ENCODE results near the gene TRAF3IP1. TPM values are rescaled to one million over a fixed set of nuclear protein-coding genes. Genes with fewer than 3 reads are reported as not detected.

The TRAF3IP1 gene
- polyA plus RNA-seq, 4 donors = 17.1 to 20.6 (median 20.1) TPM

DNA sequence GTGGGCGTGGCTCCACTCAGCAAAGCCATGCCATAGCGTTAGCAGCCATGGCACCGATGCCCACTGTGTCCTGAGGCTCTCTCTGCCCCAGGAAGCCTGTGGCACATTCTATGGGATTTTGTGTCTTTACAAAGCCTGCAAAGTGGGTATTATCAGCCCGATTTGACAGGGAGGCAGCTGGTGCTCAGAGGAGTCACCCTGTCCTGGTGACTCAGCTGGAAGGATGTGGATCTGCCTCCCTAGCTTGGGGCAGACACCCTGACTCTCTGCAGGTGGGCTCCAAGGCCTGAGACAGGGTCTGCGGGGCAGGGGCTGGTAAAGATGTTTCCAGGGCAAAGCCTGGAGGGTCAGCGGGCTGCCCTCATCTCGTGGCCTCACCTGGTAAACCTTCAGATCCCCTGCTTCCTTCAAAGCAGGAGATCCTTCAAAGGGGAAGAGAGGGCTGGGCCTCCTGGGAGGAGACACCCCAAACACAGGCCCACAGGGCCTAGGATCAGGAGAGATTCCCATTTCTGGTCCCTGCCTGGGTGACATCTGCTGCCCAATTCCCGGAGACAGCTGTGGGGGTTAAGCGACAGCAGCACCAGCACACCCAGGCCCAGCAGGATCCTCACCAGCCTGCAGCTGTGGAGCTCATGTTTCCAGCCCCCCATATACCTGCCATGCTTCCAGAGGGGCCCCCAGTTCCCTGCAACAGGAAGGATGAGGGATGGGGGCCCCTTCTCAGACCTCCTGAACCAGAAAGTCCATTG lies 103.4 kb downstream of the TRAF3IP1 start:
- DNase-seq (ENCODE audit: low read depth in 4 of 4, low spot score in 3 of 4) = no peak

DNA sequence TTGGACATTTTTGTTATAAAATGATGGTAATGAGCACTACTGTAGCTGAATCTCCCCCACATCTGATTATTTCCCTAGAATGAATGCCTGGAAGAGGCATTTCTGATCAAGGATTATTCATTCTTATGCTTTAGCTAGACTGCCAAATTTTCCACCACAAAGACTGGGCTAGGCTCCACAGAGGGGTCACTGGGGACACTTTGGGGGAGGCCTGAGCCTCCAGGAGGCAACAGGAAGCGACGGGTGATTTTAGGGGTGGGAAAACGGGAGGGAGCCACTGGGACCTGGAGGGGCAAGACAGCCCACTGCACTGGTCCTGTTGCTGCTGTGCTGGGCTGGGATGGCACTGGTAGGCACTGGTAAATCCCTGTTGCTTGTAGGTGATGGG lies 104.0 kb downstream of the TRAF3IP1 start:
- DNase-seq (ENCODE audit: low read depth in 4 of 4, low spot score in 3 of 4) = no peak

DNA sequence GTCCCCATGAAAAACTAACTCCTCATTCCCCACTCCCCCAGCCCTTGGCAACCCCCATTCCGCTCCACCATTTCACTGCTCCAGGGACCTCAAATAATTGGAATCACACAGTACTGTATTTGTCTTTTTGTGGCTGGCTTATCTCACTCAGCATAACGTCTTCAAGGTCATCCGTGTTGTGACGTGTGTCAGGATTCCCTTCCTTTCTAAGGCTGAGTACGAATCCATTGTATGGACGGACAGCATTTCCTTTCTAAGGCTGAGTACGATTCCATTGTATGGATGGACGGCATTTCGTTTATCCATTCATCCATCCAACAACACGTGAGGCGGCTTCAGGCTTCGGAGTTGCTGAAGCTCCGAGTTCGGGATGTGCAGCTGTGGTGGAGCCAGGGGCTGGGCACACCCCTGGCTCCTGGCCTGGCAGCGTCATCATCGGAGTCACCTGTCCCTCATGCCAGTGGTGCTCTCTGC lies 105.2 kb downstream of the TRAF3IP1 start:
- DNase-seq (ENCODE audit: low read depth in 4 of 4, low spot score in 3 of 4) = no peak

DNA sequence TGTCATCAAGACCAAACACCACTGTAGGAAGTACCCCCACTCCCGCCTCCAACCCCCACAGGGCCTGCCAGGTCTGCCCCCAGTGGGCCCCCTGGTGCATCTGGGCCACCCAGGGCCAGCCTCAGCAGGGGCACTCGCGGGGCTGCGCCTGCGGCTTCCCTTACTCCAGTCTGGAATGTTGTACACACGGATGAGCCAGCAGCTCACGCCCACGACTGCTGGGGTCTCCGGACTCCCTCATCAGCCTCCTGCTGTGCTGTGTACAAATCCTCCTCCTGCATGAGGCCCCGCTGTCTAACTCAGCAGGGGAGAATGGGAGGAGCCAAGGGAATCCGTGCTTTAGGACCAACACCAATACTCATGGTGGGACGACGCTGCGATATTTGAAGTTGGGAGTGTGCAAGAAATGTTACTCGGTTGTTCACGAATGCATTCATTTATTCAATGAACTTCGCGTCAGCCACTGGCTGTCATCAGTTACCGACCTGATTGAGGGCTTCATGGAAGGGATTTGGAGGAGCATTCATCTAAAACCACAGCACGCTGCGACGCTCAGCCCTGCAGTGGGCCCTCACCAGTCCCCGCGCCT lies 105.8 kb downstream of the TRAF3IP1 start:
- no peak for DNase-seq (ENCODE audit: low read depth in 4 of 4, low spot score in 3 of 4)

DNA sequence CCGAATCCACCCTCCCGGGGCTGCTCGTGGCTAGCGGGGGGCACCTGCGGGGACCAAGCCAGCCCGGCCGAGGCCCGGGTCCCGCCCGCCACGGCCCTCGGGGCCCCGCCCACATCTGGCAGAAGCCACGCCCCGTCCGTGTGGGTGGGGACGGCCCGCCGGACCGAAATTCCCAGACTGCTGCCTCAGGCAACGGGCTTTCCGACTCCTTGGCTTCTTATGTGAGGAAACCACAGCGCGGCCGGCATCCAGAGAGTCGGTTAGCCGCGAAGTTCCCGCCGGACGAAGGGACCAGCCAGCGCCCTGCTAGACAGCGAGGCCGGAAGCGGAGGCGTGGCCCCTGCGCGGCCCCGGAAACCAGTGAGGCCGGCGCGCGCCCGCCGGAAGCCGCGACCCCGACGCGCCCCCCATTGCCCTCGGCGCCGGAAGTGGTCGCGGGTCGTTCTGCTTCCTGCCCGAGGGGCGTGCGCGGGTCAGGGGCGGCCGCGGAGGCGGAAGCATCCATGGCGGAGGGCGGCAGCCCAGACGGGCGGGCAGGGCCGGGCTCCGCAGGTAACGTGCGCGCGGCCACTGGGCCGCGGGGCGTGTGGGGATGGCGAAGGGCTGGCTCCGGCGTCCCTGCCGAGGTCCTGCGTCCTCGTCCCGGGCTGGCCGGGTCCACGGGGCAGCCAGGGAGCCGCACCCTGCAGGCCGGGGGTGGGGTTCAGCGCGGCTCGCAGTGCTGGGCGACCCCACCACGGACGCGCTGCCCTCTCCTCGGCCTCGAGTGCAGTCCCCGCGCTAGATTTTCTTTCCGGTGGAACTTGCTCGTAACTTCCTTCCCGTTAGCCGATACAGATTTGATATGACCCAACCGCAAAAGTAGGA lies 106.5 kb downstream of the TRAF3IP1 start, which contains the start of gene ASB1:
Gene ASB1 (plus strand): TSS at position 360 of the 867 bp plus-strand sequence. CDS start 144 bp downstream, at position 504.
- peak; percentile 51 to 72 (median 64) for DNase-seq (ENCODE audit: low read depth in 4 of 4, low spot score in 3 of 4)

DNA sequence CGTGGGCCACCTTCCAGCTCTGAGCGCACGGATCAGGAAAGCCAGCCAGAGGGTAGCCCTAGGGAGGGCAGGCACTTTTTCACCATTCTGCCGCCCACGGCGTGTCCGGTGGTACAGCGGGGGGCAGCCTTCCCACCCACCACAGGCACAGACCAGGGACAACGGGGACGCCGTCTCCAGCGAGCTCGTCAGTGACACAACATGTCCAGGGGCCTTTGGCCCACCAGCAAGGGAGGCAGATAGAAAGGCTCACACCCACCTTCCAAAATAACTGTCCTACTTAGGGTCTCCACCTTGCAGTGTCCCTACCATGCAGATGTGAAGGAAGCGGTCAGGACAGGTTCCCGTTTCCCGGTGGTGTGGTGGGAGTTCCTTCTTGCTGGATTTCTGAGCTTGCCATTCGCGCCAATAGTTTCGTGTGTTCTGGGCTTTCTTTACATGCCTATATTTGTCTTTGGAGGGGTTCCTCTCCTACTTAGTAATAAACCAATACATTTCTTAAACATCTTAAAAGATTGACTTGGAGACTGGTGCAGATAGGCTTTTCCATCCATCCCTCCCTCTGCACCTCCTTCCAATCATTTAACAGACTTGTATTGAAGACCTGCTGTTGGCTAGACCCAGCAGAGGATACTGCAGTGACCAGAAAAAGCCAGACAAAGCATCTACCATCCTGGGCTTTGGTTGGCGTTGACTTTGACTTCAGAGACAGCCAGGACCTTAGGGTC lies 107.3 kb downstream of the TRAF3IP1 start:
- no peak for DNase-seq (ENCODE audit: low read depth in 4 of 4, low spot score in 3 of 4)

DNA sequence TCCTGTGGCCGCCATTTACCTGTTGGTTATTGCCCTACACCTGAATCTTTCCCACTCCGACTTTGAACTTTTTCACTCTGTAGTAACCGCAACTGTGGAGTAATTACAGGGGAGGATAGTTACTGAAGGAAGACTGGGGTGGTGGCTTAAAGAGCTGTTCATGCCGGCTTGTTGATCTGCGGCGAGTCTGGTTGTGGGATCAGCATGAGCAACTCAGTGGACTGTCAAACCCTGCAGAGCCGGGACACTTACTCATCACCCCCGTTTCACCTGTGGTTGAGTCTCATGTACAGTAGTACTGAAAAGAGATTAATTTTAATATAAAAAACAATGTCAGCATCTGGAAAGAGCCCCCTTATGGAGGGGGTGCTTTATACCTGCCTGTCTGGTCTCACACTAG lies 108.5 kb downstream of the TRAF3IP1 start:
- no peak for DNase-seq (ENCODE audit: low read depth in 4 of 4, low spot score in 3 of 4)

DNA sequence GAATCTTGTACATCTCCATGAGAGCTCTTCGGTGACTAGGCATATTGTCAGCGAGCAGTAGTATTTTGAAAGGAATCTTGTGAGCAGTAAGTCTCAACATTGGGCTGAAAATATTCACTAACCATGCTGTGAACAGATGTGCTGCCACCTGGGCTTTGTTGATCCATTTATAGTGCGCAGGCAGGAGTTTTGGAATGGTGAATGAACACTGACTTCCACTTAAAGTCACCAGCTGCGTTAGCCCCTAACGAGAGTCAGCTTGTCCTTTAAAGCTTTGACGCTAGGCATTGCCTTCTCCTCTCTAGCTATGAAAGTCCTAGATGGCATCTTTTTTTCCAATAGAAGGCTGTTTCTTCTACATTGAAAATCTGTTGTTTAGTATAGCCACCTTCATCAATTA lies 110.5 kb downstream of the TRAF3IP1 start:
- no peak for DNase-seq (ENCODE audit: low read depth in 4 of 4, low spot score in 3 of 4)

DNA sequence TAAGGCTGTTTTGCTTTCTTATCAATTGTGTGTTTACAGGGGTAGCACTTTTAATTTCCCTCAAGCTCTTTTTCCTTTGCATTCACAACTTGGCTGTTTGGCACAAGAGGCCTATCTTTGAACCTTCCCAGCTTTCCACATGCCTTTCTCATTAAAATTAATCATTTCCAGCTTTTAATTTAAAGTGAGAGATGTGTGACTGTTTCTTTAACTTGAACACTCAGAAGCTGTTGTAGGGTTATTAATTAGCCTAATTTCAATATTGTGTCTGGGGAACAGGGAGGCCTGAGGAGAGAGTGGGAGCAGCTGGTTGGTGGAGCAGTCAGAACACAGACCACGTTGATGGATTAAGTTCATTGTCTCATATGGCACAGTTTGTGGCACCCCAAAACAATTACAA lies 111.1 kb downstream of the TRAF3IP1 start:
- DNase-seq (ENCODE audit: low read depth in 4 of 4, low spot score in 3 of 4) = no peak

DNA sequence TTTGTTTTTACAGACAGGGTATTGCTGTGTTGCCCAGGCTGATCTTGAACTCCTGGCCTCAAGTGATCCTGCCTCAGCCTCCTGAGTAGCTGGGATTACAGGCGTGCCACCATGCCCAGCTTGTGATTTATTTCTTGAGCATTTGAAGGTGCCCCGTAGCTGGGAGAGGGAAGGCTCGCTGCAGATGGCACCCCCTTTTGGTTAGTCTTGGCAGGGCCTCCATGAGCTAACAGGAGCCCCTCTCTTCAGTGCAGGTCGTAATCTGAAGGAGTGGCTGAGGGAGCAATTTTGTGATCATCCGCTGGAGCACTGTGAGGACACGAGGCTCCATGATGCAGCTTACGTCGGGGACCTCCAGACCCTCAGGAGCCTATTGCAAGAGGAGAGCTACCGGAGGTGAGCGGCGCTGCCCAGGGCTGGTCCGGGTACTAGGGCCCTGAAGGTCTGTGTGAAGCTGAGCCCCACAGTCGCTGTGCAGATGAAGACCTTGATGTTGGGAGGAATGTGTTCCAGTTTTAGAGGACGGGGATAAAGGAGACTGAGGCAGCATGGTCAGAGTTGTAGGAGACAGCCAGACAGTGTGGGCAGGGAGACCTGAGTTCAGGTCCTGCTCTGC lies 113.1 kb downstream of the TRAF3IP1 start:
- no peak for DNase-seq (ENCODE audit: low read depth in 4 of 4, low spot score in 3 of 4)

DNA sequence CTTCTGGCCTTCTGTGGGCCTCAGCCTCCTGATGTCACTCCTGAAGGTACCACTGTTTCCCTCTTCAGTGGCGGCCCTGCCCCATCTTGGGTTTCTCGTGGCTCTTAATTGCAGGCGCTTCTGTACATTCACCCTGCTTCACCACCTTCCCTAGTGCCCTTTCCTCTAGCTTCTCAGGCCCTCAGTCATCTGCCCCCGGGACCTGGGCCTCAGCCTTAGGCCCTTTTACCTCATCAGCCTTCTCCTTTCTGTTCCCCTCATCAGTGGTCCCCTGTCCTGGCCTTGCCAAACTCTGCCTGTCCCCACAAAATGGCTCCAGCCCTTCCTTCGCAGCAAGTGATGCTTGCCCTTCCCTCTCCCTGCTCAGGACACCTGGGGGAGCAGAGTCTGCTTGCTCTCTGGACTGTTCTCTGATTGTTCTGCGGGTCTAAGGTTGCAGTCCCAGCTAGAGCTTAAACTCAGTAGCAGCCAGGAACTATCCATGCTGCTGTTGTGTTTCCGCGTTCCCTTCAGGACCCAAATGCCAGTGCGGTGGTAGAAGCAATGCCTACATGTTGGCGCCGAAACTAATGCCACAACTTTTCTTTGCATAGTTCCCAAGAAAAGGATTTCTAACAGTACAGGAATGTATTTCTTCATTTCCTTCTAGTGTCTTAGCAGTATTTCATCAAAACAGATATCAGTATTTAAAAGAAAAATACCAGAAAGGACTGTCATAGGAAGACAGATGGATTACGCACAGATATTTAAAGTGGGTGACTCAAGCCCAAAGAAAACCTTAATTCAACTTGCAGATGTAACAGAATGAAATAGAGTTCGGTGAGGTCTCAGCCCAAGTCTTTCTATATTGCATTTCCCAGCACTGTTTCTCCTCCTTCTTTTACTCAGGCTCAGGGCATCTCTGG lies 113.9 kb downstream of the TRAF3IP1 start:
- DNase-seq (ENCODE audit: low read depth in 4 of 4, low spot score in 3 of 4) = no peak

DNA sequence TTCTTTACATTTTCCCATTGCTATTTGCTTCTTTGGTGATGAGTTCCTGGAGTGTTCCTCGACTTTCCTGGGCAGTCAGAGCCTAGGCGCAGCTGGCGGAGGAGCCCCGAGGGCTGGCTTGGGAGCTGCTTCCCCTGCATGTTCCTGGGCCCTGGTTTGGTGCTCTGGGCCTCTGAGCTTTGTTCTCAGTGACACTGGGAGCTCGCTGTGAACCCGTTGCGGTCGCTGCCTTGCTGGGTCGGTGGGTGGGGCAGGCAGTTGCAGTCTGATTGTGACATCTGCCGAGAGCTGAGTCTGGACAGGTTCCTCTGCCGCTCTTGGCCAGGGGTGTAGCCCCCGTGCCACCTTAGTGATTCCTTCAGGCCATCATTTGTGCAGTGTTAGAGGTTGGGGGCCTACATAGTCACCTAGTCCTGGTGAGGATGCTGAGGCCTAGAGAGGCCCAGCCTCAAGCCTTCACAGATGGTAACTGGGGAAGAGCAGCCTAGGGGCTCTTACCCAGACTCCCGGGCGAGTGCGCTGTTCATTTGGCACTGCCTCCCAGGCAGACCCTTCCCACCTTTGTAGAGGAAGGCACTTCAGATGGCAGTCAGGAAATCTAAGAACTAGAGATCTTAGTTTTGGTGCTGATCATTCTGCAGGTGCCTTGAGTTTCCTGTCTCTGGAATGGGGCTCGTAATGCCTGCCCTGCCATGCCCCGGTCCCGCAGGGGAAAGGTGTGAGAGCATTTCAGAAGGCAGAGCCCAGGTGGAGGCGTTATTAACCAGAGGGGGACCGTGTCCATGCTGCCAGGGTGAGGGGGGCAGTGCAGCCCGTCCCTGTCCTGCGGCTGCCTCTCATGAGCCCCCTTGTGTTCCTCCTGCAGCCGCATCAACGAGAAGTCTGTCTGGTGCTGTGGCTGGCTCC lies 114.8 kb downstream of the TRAF3IP1 start:
- no peak for DNase-seq (ENCODE audit: low read depth in 4 of 4, low spot score in 3 of 4)

DNA sequence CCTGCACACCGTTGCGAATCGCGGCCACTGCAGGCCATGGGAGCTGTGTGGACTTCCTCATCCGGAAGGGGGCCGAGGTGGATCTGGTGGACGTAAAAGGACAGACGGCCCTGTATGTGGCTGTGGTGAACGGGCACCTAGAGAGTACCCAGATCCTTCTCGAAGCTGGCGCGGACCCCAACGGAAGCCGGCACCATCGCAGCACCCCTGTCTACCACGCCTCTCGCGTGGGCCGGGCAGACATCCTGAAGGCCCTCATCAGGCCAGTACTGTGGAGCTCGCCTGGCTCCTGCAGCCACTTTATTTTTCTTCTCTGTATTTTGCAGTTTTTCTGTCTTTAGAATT lies 115.4 kb downstream of the TRAF3IP1 start:
- no peak for DNase-seq (ENCODE audit: low read depth in 4 of 4, low spot score in 3 of 4)

DNA sequence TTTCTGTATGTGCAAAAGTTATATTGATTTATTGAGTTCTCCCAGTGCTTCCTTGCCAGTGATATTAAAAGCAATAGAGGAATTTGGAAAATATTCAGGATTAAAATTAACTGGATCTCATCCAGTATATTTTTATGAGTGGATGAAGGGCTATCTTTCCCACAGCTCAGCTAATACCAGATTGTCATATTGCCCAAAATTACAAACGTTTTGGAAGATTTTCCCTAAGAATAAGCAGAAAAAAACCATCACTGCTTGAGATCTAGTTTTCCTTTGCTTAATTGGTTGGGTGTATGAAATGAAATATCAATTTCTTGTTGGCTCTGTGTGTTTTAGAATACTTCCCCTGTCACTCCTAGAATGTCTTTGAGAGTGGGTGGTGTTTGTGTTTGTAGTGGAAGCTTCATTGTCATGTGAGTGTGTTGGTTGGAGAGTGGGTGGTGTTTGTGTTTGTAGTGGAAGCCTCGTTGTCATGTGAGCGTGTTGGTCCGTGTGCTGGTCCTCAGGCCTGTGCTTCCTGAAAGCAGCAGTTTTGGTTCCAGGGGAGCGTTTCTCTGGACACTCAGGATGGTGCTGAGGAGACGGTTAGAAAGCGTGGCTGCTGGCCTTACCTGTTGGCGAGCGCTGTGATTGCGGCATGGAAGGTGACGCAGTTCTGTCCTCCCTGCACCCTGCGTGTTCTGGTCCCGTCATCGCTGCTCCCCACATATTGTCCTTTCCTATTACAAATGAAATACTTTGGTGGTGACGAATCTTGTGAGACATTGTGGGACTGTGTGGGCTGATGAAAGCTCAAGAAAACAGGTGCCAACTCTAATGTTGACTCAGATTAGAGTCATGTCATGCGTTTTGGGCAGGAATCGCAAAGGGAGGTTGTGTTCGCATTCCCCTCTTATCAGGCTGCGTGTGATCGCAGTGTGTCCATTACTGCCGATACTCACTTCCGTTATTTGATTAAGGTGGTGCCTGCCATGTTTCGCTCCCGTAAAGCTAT lies 118.8 kb downstream of the TRAF3IP1 start:
- no peak for DNase-seq (ENCODE audit: low read depth in 4 of 4, low spot score in 3 of 4)

DNA sequence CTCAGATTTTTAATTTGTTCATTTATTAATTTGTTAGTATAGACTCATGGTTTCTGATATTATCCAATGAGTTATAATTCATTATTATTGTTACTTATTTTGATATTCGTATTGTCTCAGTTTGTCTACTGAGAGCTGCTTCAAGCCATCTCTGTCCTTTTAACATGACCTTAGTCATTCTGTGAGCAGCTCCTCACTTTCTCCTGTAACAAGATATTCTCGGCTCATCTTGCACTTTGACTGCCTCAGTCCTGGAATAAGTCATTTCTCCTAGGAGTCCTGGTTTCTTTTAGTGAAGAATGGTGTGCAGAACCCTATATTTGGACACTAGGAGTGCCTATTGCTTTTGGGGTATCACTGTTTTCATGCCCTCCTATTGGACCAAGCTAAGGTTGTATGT lies 119.6 kb downstream of the TRAF3IP1 start:
- DNase-seq (ENCODE audit: low read depth in 4 of 4, low spot score in 3 of 4) = no peak

DNA sequence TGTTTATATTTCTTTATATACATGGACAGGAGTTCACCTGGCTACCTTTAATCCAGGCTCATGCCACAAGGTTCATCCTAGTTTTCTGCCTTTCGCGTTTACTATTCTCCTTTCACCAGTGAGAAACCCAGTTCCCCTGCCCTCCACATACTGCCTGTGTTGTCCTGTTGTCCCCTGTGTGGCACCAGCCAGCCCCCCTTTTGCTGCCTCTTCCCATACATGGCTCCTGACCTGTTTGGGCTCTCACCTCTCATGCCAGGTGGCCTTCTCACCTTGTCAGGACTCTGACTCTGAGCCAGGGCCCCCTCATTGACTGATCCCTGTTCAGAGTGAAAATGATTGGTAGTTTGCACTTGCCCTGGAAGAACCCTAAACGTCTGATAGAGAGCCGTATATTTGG lies 120.0 kb downstream of the TRAF3IP1 start:
- no peak for DNase-seq (ENCODE audit: low read depth in 4 of 4, low spot score in 3 of 4)

DNA sequence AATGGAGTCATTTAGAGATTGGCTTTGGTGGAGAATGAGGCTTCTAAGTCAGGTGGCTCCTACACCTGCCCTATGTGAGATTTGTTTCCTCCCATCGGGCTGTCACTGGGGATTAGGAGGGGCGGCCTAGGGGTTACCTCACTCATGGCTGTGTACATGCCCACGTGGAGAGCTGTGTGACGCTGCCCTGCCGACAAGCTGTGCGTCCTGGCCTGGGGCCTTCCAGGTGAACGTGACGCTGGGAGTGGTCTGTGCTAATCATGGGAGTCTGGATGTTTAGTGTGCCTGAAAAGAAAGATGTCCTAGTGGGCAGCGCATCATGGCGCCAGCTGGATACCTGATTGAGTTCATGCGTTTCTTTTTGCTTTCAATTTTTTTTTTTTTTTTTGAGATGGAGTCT lies 120.4 kb downstream of the TRAF3IP1 start:
- DNase-seq (ENCODE audit: low read depth in 4 of 4, low spot score in 3 of 4) = no peak
